Thoracic aorta (tissue), 2 donors: ENCODE measurements around the gene OR10A6. TPM values are rescaled to one million over a fixed set of nuclear protein-coding genes. Genes with fewer than 3 reads are reported as not detected.

Experiments used
- ATAC-seq: fragments of 150-250 bp; one replicate; pipeline ENCODE4 v1.8.0; 2017; ENCODE audit warnings: low read depth; ENCODE audit not compliant: insufficient number of reproducible peaks, low FRiP score
- DNase-seq: peaks from one replicate; pipeline ENCODE4 v3.0.0-alpha.2; 2020; ENCODE audit warnings: low spot score
- H3K27ac ChIP-seq, 2 donors: fragments of 200-600 bp; sonication (generic); 1 replicate in 1 of 2; 2 replicates in 1 of 2; pipeline ENCODE4 v1.5.1; 2016; ENCODE audit warnings: mild to moderate bottlenecking in 2 of 2, moderate library complexity in 2 of 2
- H3K27me3 ChIP-seq: fragments of 200-600 bp; sonication (generic); replicated peaks from 2 replicates; pipeline ENCODE4 v1.6.0; 2016; ENCODE audit warnings: mild to moderate bottlenecking; ENCODE audit not compliant: insufficient read depth
- H3K36me3 ChIP-seq: fragments of 200-600 bp; sonication (generic); one replicate; pipeline ENCODE4 v1.5.1; 2016
- H3K4me1 ChIP-seq, 2 donors: fragments of 200-600 bp; sonication (generic); 1 replicate in 1 of 2; 2 replicates in 1 of 2; pipeline versions ENCODE4 v1.5.1 to v1.6.0; 2016; ENCODE audit warnings: low read depth in 2 of 2, mild to moderate bottlenecking in 1 of 2; ENCODE audit not compliant: control insufficient read depth in 1 of 2
- H3K4me3 ChIP-seq: fragments of 200-600 bp; sonication (generic); 2 replicates; pipeline ENCODE4 v1.5.1; 2016; ENCODE audit warnings: mild to moderate bottlenecking
- H3K9me3 ChIP-seq: fragments of 200-600 bp; sonication (generic); 2 replicates; pipeline ENCODE4 v1.5.1; 2016
- CTCF ChIP-seq: fragments of 200-600 bp; sonication (generic); IDR thresholded peaks from one replicate; pipeline ENCODE4 v1.5.1; 2019; ENCODE audit warnings: antibody characterized with exemption
- total RNA-seq, 2 donors: library from RNA; depleted of rRNA; stranded (reverse); fragments of >200 nt; gene quantifications; one replicate each; pipeline versions ENCODE4 v1.1.0 to v1.2.3, GENCODE V29; 2016

Gene OR10A6
- total RNA-seq, 2 donors from 2014 or later: not detected

DNA sequence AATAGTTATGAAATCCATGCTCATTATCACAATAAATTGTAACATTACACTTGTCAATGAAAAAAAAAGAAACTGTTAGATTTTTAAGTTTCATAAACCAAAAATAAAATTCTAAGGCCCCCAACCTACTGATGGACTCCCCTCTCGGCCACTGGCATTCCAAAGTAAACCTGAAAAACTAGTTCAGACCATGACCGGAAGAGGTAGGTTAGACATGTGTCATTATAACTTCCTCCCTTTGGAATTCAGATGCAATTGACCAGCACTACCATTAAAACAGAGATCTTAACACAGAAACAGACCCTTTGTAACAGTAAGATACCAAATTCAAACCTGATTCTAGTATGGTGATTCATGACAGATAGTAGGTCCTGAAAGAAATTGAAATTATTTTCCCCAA lies 12.9 kb downstream of the OR10A6 start:
- Histone ChIP-seq H3K27me3 (no peaks in the 10 kb centered on the region), H3K27ac (no peak overlapping the region), H3K4me3 (no peak overlapping the region), H3K36me3 (no peaks in the 10 kb centered on the region), H3K9me3 (no peaks in the 10 kb centered on the region), H3K4me1 (no peaks in the 10 kb centered on the region)
- DNase-seq: no peak
- no peak for TF ChIP-seq CTCF
- ATAC-seq: no peak

GRCh38 chr11:7911011-7911410 lies 20.1 kb downstream of the OR10A6 start:
- no peaks in the 10 kb centered on the region for H3K36me3 ChIP-seq
- ATAC-seq (no peak), DNase-seq (no peak)
- H3K27ac ChIP-seq: no peak overlapping the region
- H3K27me3 ChIP-seq: no peaks in the 10 kb centered on the region
- TF ChIP-seq CTCF: no peak
- no peak overlapping the region for H3K4me3 ChIP-seq
- H3K9me3 ChIP-seq: no peaks in the 10 kb centered on the region
- peaks cover 10 to 12% of the 10 kb centered on the region in 2 donors for H3K4me1 ChIP-seq

GRCh38 chr11:7910286-7910788 lies 20.7 kb downstream of the OR10A6 start:
- Histone ChIP-seq H3K27me3 (no peaks in the 10 kb centered on the region), H3K4me3 (no peak overlapping the region), H3K27ac (no peak overlapping the region), H3K36me3 (no peaks in the 10 kb centered on the region), H3K9me3 (no peaks in the 10 kb centered on the region), H3K4me1 (peaks cover 16 to 19% of the 10 kb centered on the region in 2 donors)
- TF ChIP-seq CTCF: no peak
- ATAC-seq: no peak
- DNase-seq: no peak

GRCh38 chr11:7909585-7910285 lies 21.3 kb downstream of the OR10A6 start:
- peaks cover 16 to 21% of the 10 kb centered on the region in 2 donors for H3K4me1 ChIP-seq
- no peak for ATAC-seq
- H3K27ac ChIP-seq: no peak overlapping the region
- no peak overlapping the region for H3K4me3 ChIP-seq
- no peak for TF ChIP-seq CTCF
- no peaks in the 10 kb centered on the region for H3K27me3 ChIP-seq
- H3K9me3 ChIP-seq: no peaks in the 10 kb centered on the region
- no peaks in the 10 kb centered on the region for H3K36me3 ChIP-seq
- DNase-seq: no peak

- DNase-seq (no peak), ATAC-seq (no peak)
- Histone ChIP-seq H3K9me3 (no peaks in the 10 kb centered on the region), H3K4me1 (peaks cover 16 to 21% of the 10 kb centered on the region in 2 donors), H3K4me3 (no peak overlapping the region), H3K27ac (peak overlapping the region in 1 of 2 donors; percentile 67), H3K36me3 (no peaks in the 10 kb centered on the region), H3K27me3 (no peaks in the 10 kb centered on the region)
- no peak for TF ChIP-seq CTCF
These were observed 23.9 kb downstream of the OR10A6 start for GRCh38 chr11:7907121-7907520.
